HG02678 (cell line): Measurements from ENCODE around the gene PAGR1.
"Not testable (repeated sequence)": the region's sequence is repeated elsewhere in the genome, so short reads cannot be mapped to it uniquely, and the experiment has no call there.

Experiments
- ATAC-seq: cut with Tn5 transposase; IDR thresholded peaks from one replicate; pipeline ENCODE4 v1.9.1; 2021; ENCODE audit warnings: mild to moderate bottlenecking, moderate library complexity; ENCODE audit not compliant: unreplicated experiment

PAGR1 gene

DNA sequence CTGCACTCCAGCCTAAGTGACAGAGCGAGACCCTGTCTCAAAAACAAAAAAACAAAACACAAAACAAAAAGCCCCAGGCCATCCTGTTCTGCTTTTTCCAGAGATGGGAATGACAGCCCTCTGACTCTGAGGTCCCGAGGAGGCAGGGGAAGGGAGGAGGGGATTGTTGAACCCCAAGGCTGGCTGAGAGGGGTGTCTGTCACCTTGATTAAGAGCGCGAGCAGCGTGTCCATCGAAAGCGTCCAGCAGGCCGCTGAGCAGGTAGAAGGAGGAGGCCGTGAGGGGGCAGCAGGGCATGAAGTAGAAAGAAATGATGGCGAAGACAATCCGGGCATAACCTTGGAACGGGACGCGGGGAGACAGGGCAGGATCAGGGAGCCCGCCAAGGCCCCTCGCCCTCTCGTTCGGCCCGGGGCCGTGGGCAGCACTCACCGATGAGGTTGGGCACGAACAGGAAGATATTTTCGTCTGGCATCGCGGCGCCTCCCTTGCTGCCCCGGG is 46.5 kb downstream of the PAGR1 start:
- peak; percentile 2 for ATAC-seq

GRCh38 chr16:29862884-29863668 is 47.1 kb downstream of the PAGR1 start, which contains the start of gene CDIPT:
TSS of gene CDIPT (minus strand) at chr16:29863226. CDS start at chr16:29862857, 369 bp downstream.
- ATAC-seq = peak; percentile 95

DNA sequence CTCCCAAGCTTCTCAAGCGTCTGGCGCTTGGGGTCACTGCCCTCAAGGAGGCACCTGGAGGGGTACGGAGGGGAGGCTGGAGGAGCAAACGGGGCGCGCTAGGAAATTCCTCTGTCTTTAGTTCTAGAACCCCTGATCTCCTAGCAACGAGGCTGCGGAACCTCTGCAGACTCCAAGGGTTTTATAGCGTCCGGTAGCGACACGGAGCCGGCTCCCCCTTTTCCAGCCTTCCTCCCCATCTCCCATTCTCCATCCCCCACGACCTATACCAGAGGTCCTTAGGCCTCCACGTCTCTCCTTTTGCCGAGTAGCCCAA is 47.7 kb downstream of the PAGR1 start:
- no peak for ATAC-seq

DNA sequence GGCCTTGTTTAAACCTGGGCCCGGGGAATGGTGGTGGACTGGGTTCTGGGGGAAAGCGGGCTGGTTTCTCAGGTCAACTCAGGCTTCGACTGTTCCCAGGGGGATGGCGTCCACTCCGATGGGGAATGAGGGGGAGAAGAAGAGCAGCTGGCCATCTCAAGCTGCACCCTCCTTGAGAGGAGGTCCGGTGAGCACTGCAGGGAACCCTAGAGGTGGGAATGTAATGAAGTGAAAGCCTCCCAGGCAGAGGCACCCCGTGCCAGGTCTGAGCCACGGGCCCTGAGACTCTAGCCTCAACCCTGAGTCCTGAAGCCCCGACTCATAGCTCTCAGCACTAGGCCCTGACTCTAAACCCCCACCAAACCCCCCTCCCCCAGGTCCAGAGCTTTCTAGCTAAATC is 48.3 kb downstream of the PAGR1 start:
- no peak for ATAC-seq

GRCh38 chr16:29868396-29869009 is 52.6 kb downstream of the PAGR1 start:
- ATAC-seq = no peak

- ATAC-seq = not testable (repeated sequence)
Observed at GRCh38 chr16:29869067-29869466, 53.1 kb downstream of the PAGR1 start.
